IMR-90 (cell line): ENCODE measurements around the gene PAF1. TPM values are rescaled to one million over a fixed set of nuclear protein-coding genes. Genes with fewer than 3 reads are reported as not detected.

Experiments
- ATAC-seq: fragments of 200-7000 bp; cut with Tn5 transposase; 2 replicates; pipeline ENCODE4 v1.9.1; 2020; ENCODE audit warnings: low read depth, mild to moderate bottlenecking, moderate library complexity
- BruUV-seq: library from RNA; stranded (reverse); fragments of 400-500 nt; replicated peaks from 2 replicates; lab custom pipeline; 2021; lab: Mats Ljungman, UMichigan
- CTCF ChIA-PET: fragments of 300-600 bp; formaldehyde crosslinking; extraction: SDS; loops from one replicate; lab custom pipeline; 2021; ENCODE audit warnings: antibody characterized with exemption; lab: Yijun Ruan, JAX
- POLR2A ChIA-PET: fragments of 300-600 bp; sonication (Branson Sonifier 250); formaldehyde crosslinking; loops from one replicate; lab custom pipeline; 2022; ENCODE audit warnings: antibody characterized with exemption; ENCODE audit not compliant: unreplicated experiment; lab: Charles Lee
- DNase-seq: peaks from one replicate; pipeline ENCODE4 v3.0.0; 2013
- H2AFZ ChIP-seq: replicated peaks from 2 replicates; pipeline ENCODE3; 2013; ENCODE audit warnings: low read length, mild to moderate bottlenecking; ENCODE audit not compliant: poor library complexity
- H2AK5ac ChIP-seq: 2 replicates; pipeline ENCODE4 v1.6.1; 2013; ENCODE audit warnings: low read depth, low read length, inconsistent platforms
- H2AK9ac ChIP-seq: replicated peaks from 2 replicates; pipeline ENCODE3; 2013; ENCODE audit warnings: mild to moderate bottlenecking, low read depth, low read length, moderate library complexity; ENCODE audit not compliant: poor library complexity
- H2BK120ac ChIP-seq: 2 replicates; pipeline ENCODE4 v1.6.1; 2013; ENCODE audit warnings: low read depth, low read length, inconsistent platforms
- H2BK15ac ChIP-seq: 3 replicates; pipeline ENCODE4 v1.6.1; 2013; ENCODE audit warnings: low read depth, low read length, inconsistent platforms
- H2BK20ac ChIP-seq: 2 replicates; pipeline ENCODE4 v1.6.1; 2013; ENCODE audit warnings: low read depth, mild to moderate bottlenecking, inconsistent platforms, low read length, moderate library complexity
- H2BK5ac ChIP-seq: 2 replicates; pipeline ENCODE4 v1.6.1; 2013; ENCODE audit warnings: mild to moderate bottlenecking, low read depth, low read length, inconsistent platforms; ENCODE audit not compliant: poor library complexity, severe bottlenecking
- H3K14ac ChIP-seq: replicated peaks from 2 replicates; pipeline ENCODE4 v1.6.1; 2013; ENCODE audit warnings: low read depth, low read length, inconsistent platforms
- H3K18ac ChIP-seq: 2 replicates; pipeline ENCODE4 v1.6.1; 2013; ENCODE audit warnings: low read depth, low read length, control low read depth
- H3K23ac ChIP-seq: 2 replicates; pipeline ENCODE4 v1.6.1; 2013; ENCODE audit warnings: low read depth, low read length, inconsistent platforms
- H3K27ac ChIP-seq: 2 replicates; pipeline ENCODE4 v1.5.1; 2013; ENCODE audit warnings: mild to moderate bottlenecking, control low read depth, low read length; ENCODE audit not compliant: insufficient read depth
- H3K27me3 ChIP-seq: 2 replicates; pipeline ENCODE4 v1.6.1; 2013; ENCODE audit warnings: low read length; ENCODE audit not compliant: control insufficient read depth, insufficient read depth
- H3K36me3 ChIP-seq: 2 replicates; pipeline ENCODE4 v1.6.1; 2013; ENCODE audit warnings: low read length, mixed read lengths; ENCODE audit not compliant: control insufficient read depth, insufficient read depth
- H3K4ac ChIP-seq: 2 replicates; pipeline ENCODE4 v1.6.1; 2013; ENCODE audit warnings: low read depth, low read length, inconsistent platforms
- H3K4me1 ChIP-seq: 2 replicates; pipeline ENCODE4 v1.6.1; 2013; ENCODE audit warnings: low read length, mixed read lengths; ENCODE audit not compliant: control insufficient read depth, insufficient read depth
- H3K4me2 ChIP-seq: 2 replicates; pipeline ENCODE4 v1.6.1; 2013; ENCODE audit warnings: low read depth, mild to moderate bottlenecking, control low read depth, low read length, moderate library complexity
- H3K4me3 ChIP-seq: 2 replicates; pipeline ENCODE4 v1.5.1; 2013; ENCODE audit warnings: low read depth, mild to moderate bottlenecking, control low read depth, low read length, moderate library complexity; ENCODE audit not compliant: insufficient read depth
- H3K56ac ChIP-seq: 2 replicates; pipeline ENCODE4 v1.6.1; 2013; ENCODE audit warnings: low read length, inconsistent platforms; ENCODE audit not compliant: insufficient read depth; ENCODE audit errors: extremely low read depth
- H3K79me1 ChIP-seq, 2 experiments: 2 replicates each; pipeline ENCODE4 v1.6.1; 2013; ENCODE audit warnings: low read length in 2 of 2, inconsistent platforms in 1 of 2, low read depth in 1 of 2
- H3K9ac ChIP-seq: 2 replicates; pipeline ENCODE4 v1.6.1; 2013; ENCODE audit warnings: low read depth, low read length, control low read depth
- H3K9me1 ChIP-seq: 2 replicates; pipeline ENCODE4 v1.6.1; 2013; ENCODE audit warnings: low read length, inconsistent platforms; ENCODE audit not compliant: insufficient read depth
- H3K9me3 ChIP-seq: 2 replicates; pipeline ENCODE4 v1.6.1; 2013; ENCODE audit warnings: low read length; ENCODE audit not compliant: control insufficient read depth, insufficient read depth
- H4K20me1 ChIP-seq: 2 replicates; pipeline ENCODE4 v1.6.1; 2013; ENCODE audit warnings: low read length, inconsistent platforms; ENCODE audit not compliant: insufficient read depth
- H4K5ac ChIP-seq: 2 replicates; pipeline ENCODE4 v1.6.1; 2013; ENCODE audit warnings: mild to moderate bottlenecking, low read depth, low read length, control low read depth
- H4K8ac ChIP-seq, 2 experiments: 2 replicates each; pipeline ENCODE4 v1.6.1; 2013; ENCODE audit warnings: low read depth in 2 of 2, low read length in 2 of 2, control low read depth in 1 of 2, inconsistent platforms in 1 of 2
- H4K91ac ChIP-seq: 2 replicates; pipeline ENCODE4 v1.6.1; 2013; ENCODE audit warnings: low read depth, low read length, inconsistent platforms; ENCODE audit not compliant: insufficient read depth
- CEBPB ChIP-seq: IDR thresholded peaks from 2 replicates; pipeline ENCODE4 v1.6.1; 2012; ENCODE audit warnings: low read depth, low read length, improper control_type of control experiment
- CHD1 ChIP-seq: IDR thresholded peaks from 2 replicates; pipeline ENCODE4 v1.6.1; 2012; ENCODE audit warnings: low read depth, low read length, improper control_type of control experiment
- FOS ChIP-seq: fragments of 150-350 bp; IDR thresholded peaks from 2 replicates; pipeline ENCODE4 v1.6.1; 2016; ENCODE audit warnings: low read depth, low read length
- WGBS, 2 experiments: methylation state at CpG; one replicate each; pipeline versions ENCODE4 v1.1.5 to v1.1.7; 2013; ENCODE audit warnings: missing lambda C conversion rate in 2 of 2; ENCODE audit not compliant: insufficient read length in 1 of 2; ENCODE audit errors: extremely low coverage in 2 of 2; 5-methylcytosine and 5-hydroxymethylcytosine counted together
- dilution Hi-C: fragments of 300-500 bp; cut with HindIII; formaldehyde crosslinking; loops from one replicate; pipeline ENCODE4 v1.14.3; 2018; ENCODE audit warnings: low sequenced_read_pairs; ENCODE audit not compliant: unreplicated experiment
- in situ Hi-C: fragments of 300-500 bp; cut with MboI; formaldehyde crosslinking; loops from 3 replicates; pipeline ENCODE4 v1.14.3; 2019; ENCODE audit warnings: low sequenced_read_pairs, inconsistent platforms, mixed read lengths
- intact Hi-C: fragments of 100-400 bp; cut with micrococcal nuclease; formaldehyde crosslinking; loops from 2 replicates; pipeline ENCODE4 v1.10.0; 2022
- polyA plus RNA-seq, 3 experiments: library from polyadenylated mRNA; depleted of rRNA; stranded (reverse); fragments of >200 nt; gene quantifications; 2 replicates each; pipeline ENCODE4 v1.2.3, GENCODE V29; 2012; ENCODE audit warnings: low replicate concordance in 1 of 3
- total RNA-seq: library from RNA; depleted of rRNA; stranded (reverse); fragments of >200 nt; gene quantifications from 2 replicates; pipeline ENCODE4 v1.2.3, GENCODE V29; 2012
- TF ChIP-seq, protein P1 (sequence below): fragments of 150-350 bp; IDR thresholded peaks from 2 replicates; pipeline ENCODE4 v1.6.1; 2017; ENCODE audit warnings: mild to moderate bottlenecking, antibody characterized with exemption, low read length, low read depth

Gene PAF1
- total and polyA plus RNA-seq, 2 of the 4 experiments (the other 2 are of a cell fraction), result 45.7 to 54.3 TPM

DNA sequence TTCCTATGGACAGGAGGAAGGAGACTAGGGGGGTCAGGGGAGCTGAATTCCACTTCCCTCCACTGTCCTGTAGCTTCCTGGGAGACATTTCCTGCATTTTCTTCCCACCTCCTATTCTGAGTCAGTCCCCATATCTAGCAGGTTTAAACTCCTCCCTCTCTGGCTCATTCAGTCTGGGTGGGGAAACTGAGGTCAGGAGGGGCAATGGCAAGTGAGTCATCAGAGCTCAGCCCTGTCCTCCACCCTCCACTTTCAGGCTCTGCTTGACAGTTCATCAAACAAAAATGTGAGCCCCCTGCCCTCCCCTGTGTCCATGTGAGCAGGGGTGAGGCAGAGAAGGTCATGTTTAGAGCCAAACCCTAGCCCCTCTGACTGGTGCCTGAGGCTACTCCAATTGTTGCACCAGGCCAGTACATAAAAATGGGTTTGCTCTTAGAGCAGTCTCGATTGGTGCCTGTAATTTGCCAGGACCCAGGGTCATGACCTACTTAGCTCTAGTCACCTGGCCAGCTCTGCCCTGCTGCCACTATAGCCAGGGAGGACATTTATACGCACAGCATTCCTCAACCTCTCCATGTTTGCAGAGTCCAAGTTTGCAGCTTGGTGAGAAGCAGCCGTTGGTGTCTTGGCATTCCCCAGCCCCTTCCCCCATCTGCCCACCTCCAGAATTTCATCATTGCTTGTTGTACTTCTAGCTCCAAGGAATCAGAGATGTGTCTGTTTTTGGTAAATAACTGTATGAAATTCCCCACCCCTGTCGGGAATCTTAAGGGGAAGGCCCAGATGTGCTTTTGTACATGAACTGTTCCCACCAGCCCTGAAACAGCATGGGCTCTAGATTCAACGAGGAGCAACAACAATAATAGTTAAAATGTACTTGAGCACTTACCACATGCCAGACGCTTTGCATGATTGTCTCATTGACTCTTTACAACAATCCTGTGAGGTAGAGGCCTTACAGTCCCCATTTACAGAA is 27.9 kb downstream of the PAF1 start:
- peak overlapping the region; percentile 76 for H3K14ac ChIP-seq
- H2BK20ac ChIP-seq, result peak overlapping the region; percentile 53; the same call in 1 of the 2 replicates
- H3K9me1 ChIP-seq, result peaks cover 24% of the 10 kb centered on the region
- peak overlapping the region; percentile 19 to 87; a peak in 3 of 4 replicates for H4K8ac ChIP-seq
- 0 out of 2 replicates have a peak overlapping the region, but pooled peaks have one; percentile 8 for H3K56ac ChIP-seq
- intact Hi-C loops (loop anchor here (2.0 kb wide), 1 partner anchor 20 kb away; the partner anchor contains the start of gene SAMD4B), dilution Hi-C loops (no loop called here), in situ Hi-C loops (no loop called here)
- 0 out of 3 replicates have a peak overlapping the region, but pooled peaks have one; percentile 5 for H2BK15ac ChIP-seq
- H3K4ac ChIP-seq, result peak overlapping the region; percentile 95
- H3K9me3 ChIP-seq, result no peaks in the 10 kb centered on the region
- peak overlapping the region; percentile 61 for H2AFZ ChIP-seq
- no peaks in the 10 kb centered on the region for H3K27me3 ChIP-seq
- no TSS peak for BruUV-seq
- 80% methylated on average over 1 of the region's 6 CpGs; no CpG with 5 or more reads in 1 of the 2 experiments for WGBS, 2 experiments
- DNase-seq (peak; percentile 85), ATAC-seq (peak; percentile 83)
- no peak overlapping the region for H3K9ac ChIP-seq
- H3K4me3 ChIP-seq, result no peak overlapping the region
- H4K91ac ChIP-seq, result peak overlapping the region; percentile 74
- H3K79me1 ChIP-seq, result peaks cover 20 to 69% of the 10 kb centered on the region in 2 experiments
- ChIA-PET CTCF (interaction anchor here (0.5 kb wide), 1 partner anchor 441 kb away, joined by 4 read pairs; no protein-coding TSS in a partner anchor), POLR2A (no interaction called here)
- peaks cover 15% of the 10 kb centered on the region; the same call in 1 of the 2 replicates for H4K20me1 ChIP-seq
- H3K27ac ChIP-seq, result peak overlapping the region; percentile 50
- peak overlapping the region; percentile 56 for H4K5ac ChIP-seq
- H2AK9ac ChIP-seq, result peak overlapping the region; percentile 81
- H2BK120ac ChIP-seq, result peak overlapping the region; percentile 75
- H3K18ac ChIP-seq, result peak overlapping the region; percentile 26; the same call in 1 of the 2 replicates
- H3K23ac ChIP-seq, result peak overlapping the region; percentile 58; the same call in 1 of the 2 replicates
- peaks cover 20% of the 10 kb centered on the region for H3K36me3 ChIP-seq
- H3K4me1 ChIP-seq, result peaks cover 25% of the 10 kb centered on the region
- H2BK5ac ChIP-seq, result peak overlapping the region; percentile 80
- peak; percentile 82 for TF ChIP-seq FOS
- TF ChIP-seq, protein P1, sequence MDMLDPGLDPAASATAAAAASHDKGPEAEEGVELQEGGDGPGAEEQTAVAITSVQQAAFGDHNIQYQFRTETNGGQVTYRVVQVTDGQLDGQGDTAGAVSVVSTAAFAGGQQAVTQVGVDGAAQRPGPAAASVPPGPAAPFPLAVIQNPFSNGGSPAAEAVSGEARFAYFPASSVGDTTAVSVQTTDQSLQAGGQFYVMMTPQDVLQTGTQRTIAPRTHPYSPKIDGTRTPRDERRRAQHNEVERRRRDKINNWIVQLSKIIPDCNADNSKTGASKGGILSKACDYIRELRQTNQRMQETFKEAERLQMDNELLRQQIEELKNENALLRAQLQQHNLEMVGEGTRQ, result 0 out of 2 replicates have a peak, but pooled peaks have one; percentile 11
- TF ChIP-seq CHD1, result no peak
- TF ChIP-seq CEBPB, result peak; percentile 1; the same call in 1 of the 2 replicates
- peak overlapping the region; percentile 2; the same call in 1 of the 2 replicates for H3K4me2 ChIP-seq
- peak overlapping the region; percentile 55; the same call in 1 of the 2 replicates for H2AK5ac ChIP-seq
